Hepatocyte (in vitro differentiated cells): ENCODE measurements around the gene ZFYVE9. TPM values are rescaled to one million over a fixed set of nuclear protein-coding genes. Genes with fewer than 3 reads are reported as not detected.

Experiments
- DNase-seq: peaks from one replicate; pipeline ENCODE4 v3.0.0-alpha.2; 2016; ENCODE audit warnings: low spot score
- H2AFZ ChIP-seq: fragments of 200-600 bp; sonication (generic); 2 replicates; pipeline ENCODE4 v1.6.0; 2016; ENCODE audit warnings: antibody characterized with exemption, mild to moderate bottlenecking
- H3K27ac ChIP-seq: fragments of 200-600 bp; sonication (generic); 2 replicates; pipeline ENCODE4 v1.5.1; 2016; ENCODE audit warnings: mild to moderate bottlenecking
- H3K27me3 ChIP-seq: fragments of 200-600 bp; sonication (generic); 2 replicates; pipeline ENCODE4 v1.6.1; 2016
- H3K36me3 ChIP-seq: fragments of 200-600 bp; sonication (generic); replicated peaks from 2 replicates; pipeline ENCODE4 v1.5.1; 2016; ENCODE audit warnings: low read depth; ENCODE audit not compliant: insufficient read depth
- H3K4me1 ChIP-seq: fragments of 200-600 bp; sonication (generic); 2 replicates; pipeline ENCODE4 v1.5.1; 2016; ENCODE audit warnings: mild to moderate bottlenecking, moderate library complexity; ENCODE audit not compliant: insufficient read depth
- H3K4me2 ChIP-seq: fragments of 200-600 bp; sonication (generic); 2 replicates; pipeline ENCODE4 v1.6.0; 2016
- H3K4me3 ChIP-seq: fragments of 200-600 bp; sonication (generic); 2 replicates; pipeline ENCODE4 v1.5.1; 2016; ENCODE audit warnings: mild to moderate bottlenecking
- H3K79me2 ChIP-seq: fragments of 200-600 bp; sonication (generic); 2 replicates; pipeline ENCODE4 v1.6.0; 2017; ENCODE audit warnings: mild to moderate bottlenecking
- H3K9me2 ChIP-seq: fragments of 200-600 bp; sonication (generic); replicated peaks from 2 replicates; pipeline ENCODE4 v1.6.0; 2017; ENCODE audit warnings: mild to moderate bottlenecking; ENCODE audit not compliant: insufficient read depth
- H3K9me3 ChIP-seq: fragments of 200-600 bp; sonication (generic); 2 replicates; pipeline ENCODE4 v1.5.1; 2016; ENCODE audit warnings: low read depth, mild to moderate bottlenecking
- H4K20me1 ChIP-seq: fragments of 200-600 bp; sonication (generic); 2 replicates; pipeline ENCODE4 v1.6.0; 2016; ENCODE audit warnings: mild to moderate bottlenecking; ENCODE audit not compliant: insufficient read depth, poor library complexity, severe bottlenecking
- EZH2 ChIP-seq: fragments of 200-600 bp; sonication (generic); IDR thresholded peaks from 2 replicates; pipeline ENCODE4 v1.6.1; 2016; ENCODE audit warnings: antibody characterized with exemption, mild to moderate bottlenecking, borderline replicate concordance
- EZH2phosphoT487 ChIP-seq: fragments of 200-600 bp; sonication (generic); IDR thresholded peaks from one replicate; pipeline ENCODE4 v1.6.1; 2018; ENCODE audit warnings: antibody characterized with exemption, mild to moderate bottlenecking, low read depth, moderate library complexity; ENCODE audit not compliant: unreplicated experiment, severe bottlenecking
- WGBS: methylation state at CpG from one replicate; pipeline ENCODE4 v1.1.6; 2016; ENCODE audit warnings: low lambda C conversion rate; ENCODE audit errors: missing lambda C conversion rate; 5-methylcytosine and 5-hydroxymethylcytosine counted together
- polyA plus RNA-seq: library from polyadenylated mRNA; unstranded; fragments of >200 nt; fragmentation: Nextera tagmentation; extraction: Ambion mirVana; gene quantifications from 2 replicates; pipeline ENCODE4 v1.2.1, GENCODE V29; 2016
- total RNA-seq: library from RNA; depleted of rRNA; stranded (reverse); fragments of >200 nt; gene quantifications from 2 replicates; pipeline ENCODE4 v1.2.3, GENCODE V29; 2014
- TF ChIP-seq, protein P1 (sequence below): fragments of 200-600 bp; sonication (generic); IDR thresholded peaks from 2 replicates; pipeline ENCODE4 v1.5.1; 2016; ENCODE audit warnings: antibody characterized with exemption, mild to moderate bottlenecking; ENCODE audit not compliant: poor library complexity

Gene ZFYVE9
- total and polyA plus RNA-seq, 2 experiments from 2014 or later, result 4.6 to 29.0 TPM

DNA sequence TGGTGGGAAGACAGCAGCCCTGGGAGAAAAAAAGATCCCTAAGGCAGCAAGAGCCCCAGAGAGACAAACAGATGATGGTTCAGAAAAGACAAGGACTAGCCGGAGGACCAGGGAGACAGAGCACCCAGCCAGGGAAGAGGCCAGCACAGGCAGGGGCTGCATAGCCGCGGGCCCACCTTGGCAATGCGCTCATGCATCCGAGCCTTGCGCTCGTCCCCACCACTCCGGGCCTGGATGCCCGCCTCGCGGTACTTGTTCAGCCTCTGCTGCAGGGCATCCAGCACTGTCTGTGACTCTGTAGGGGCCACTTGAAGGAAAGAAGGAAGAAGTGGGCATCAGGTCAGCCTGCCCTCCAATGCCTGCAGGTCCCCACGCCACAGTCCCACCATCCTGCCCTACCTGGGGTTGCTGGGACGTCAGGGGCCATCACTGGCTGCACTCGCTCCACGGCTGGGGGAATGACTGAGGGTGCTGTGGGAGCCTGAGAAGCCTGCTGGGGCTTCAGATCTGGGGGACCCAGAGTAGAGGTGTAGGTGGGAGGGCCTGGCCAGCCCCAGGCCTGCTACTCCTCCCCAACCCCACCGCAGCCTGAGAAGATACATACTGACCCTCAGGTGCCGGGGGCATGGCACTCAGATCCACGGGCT lies 217.1 kb downstream of the ZFYVE9 start:
- no peak for DNase-seq
- Histone ChIP-seq H3K27me3 (no peaks in the 10 kb centered on the region), H3K9me2 (no peaks in the 10 kb centered on the region), H4K20me1 (no peaks in the 10 kb centered on the region), H3K79me2 (peaks cover 10% of the 10 kb centered on the region), H3K27ac (no peak overlapping the region), H3K4me3 (no peak overlapping the region), H3K36me3 (no peaks in the 10 kb centered on the region), H3K4me2 (no peak overlapping the region), H3K4me1 (no peaks in the 10 kb centered on the region), H2AFZ (no peak overlapping the region), H3K9me3 (no peaks in the 10 kb centered on the region)
- TF ChIP-seq EZH2phosphoT487, result no peak
- TF ChIP-seq, protein P1, sequence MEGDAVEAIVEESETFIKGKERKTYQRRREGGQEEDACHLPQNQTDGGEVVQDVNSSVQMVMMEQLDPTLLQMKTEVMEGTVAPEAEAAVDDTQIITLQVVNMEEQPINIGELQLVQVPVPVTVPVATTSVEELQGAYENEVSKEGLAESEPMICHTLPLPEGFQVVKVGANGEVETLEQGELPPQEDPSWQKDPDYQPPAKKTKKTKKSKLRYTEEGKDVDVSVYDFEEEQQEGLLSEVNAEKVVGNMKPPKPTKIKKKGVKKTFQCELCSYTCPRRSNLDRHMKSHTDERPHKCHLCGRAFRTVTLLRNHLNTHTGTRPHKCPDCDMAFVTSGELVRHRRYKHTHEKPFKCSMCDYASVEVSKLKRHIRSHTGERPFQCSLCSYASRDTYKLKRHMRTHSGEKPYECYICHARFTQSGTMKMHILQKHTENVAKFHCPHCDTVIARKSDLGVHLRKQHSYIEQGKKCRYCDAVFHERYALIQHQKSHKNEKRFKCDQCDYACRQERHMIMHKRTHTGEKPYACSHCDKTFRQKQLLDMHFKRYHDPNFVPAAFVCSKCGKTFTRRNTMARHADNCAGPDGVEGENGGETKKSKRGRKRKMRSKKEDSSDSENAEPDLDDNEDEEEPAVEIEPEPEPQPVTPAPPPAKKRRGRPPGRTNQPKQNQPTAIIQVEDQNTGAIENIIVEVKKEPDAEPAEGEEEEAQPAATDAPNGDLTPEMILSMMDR, result no peak
- 96% methylated on average over 16 of the region's 18 CpGs for WGBS

DNA sequence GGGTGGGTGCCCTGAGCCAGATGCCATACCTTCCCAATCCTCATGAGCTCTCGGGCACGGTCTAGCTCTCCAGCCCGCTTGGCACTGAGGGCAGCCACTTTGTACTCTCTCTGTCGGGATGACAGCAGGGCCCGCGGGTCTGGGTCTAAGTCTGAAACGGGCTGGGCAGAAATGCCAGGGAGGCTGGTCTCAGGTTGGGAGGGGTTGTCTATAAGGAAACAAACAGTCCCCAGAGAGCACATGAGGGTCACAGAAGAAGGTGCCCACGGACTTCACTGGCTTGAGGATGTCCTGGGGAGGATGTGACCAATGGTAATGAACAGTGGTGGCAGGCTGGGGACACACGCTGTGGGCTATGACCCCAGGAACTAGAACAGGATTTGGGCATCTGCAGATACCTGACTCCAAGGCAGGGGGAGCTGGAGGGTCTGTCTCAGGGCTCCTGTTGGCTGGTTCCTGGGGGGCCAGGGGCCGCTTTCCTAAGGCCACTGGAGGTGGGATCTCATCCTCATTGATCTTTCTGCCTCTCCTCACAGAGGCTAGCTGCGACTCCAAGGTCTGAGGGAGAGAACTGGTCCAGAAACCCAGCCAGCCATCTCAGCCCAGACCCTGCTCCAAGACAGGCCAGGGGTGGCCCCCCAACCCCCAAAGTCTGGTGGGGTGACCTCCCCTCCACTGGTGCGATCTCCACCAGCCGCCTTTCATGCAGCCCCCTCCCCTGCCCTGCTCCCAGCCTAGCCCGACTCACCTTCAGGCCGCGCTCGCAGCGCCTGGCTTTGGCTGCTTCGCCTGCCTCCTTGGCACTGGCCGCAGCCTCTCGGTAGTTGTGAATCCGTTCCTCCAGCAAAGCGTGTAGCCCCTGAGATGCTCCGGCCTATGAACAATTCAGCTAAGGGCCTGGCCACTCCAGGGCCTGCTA lies 218.0 kb downstream of the ZFYVE9 start:
- H3K79me2 ChIP-seq, result peaks cover 20% of the 10 kb centered on the region
- H3K4me3 ChIP-seq, result no peak overlapping the region
- DNase-seq, result no peak
- no peak overlapping the region for H2AFZ ChIP-seq
- H3K4me1 ChIP-seq, result peaks cover 8% of the 10 kb centered on the region
- H3K27ac ChIP-seq, result no peak overlapping the region
- H3K9me2 ChIP-seq, result no peaks in the 10 kb centered on the region
- TF ChIP-seq EZH2phosphoT487 (no peak), EZH2 (no peak)
- TF ChIP-seq, protein P1, result no peak
- no peaks in the 10 kb centered on the region for H3K27me3 ChIP-seq
- no peaks in the 10 kb centered on the region for H3K36me3 ChIP-seq
- peaks cover 5% of the 10 kb centered on the region for H4K20me1 ChIP-seq
- H3K4me2 ChIP-seq, result no peak overlapping the region
- 97% methylated on average over 24 of the region's 24 CpGs for WGBS
- H3K9me3 ChIP-seq, result no peaks in the 10 kb centered on the region

DNA sequence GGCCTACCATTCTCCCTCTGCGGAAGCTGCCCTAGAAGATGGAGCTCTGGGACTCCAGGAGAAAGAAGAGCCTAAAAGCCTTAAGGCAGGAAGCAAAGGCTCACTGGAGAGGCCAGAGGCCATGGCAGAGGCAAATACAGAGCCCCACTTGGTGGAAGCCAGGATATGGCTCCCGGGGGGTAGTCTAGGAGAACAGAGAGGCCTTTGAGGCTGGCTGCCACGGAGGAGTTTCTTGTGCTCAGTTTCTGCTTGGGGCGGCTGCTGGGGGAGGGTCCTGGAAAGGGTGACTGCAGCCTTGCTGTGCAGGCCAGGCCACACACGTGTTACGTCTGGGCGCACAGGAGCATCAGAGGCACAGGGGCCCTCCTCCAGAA lies 218.7 kb downstream of the ZFYVE9 start:
- H3K4me2 ChIP-seq, result no peak overlapping the region

More for the DNA sequence above, 218.7 kb downstream of the ZFYVE9 start:
- no peak for DNase-seq
- no peak overlapping the region for H3K4me3 ChIP-seq
- H2AFZ ChIP-seq, result no peak overlapping the region
- WGBS, result 96% methylated on average over 7 of the region's 7 CpGs
- TF ChIP-seq EZH2 (no peak), EZH2phosphoT487 (no peak)
- TF ChIP-seq, protein P1, result no peak
- H3K79me2 ChIP-seq, result peaks cover 21% of the 10 kb centered on the region
- no peaks in the 10 kb centered on the region for H3K9me2 ChIP-seq
- H3K27me3 ChIP-seq, result no peaks in the 10 kb centered on the region
- H3K4me1 ChIP-seq, result peaks cover 10% of the 10 kb centered on the region
- H3K27ac ChIP-seq, result no peak overlapping the region
- no peaks in the 10 kb centered on the region for H3K9me3 ChIP-seq
- peaks cover 5% of the 10 kb centered on the region for H4K20me1 ChIP-seq
- no peaks in the 10 kb centered on the region for H3K36me3 ChIP-seq
